K562 (cell line): ENCODE results near the gene FAM98C. TPM values are rescaled to one million over a fixed set of nuclear protein-coding genes. Genes with fewer than 3 reads are reported as not detected.

Experiments
- MAFK ChIP-seq: IDR thresholded peaks from 2 replicates; pipeline ENCODE4 v1.6.1; 2011; ENCODE audit warnings: low read length, improper control_type of control experiment
- MED1 ChIP-seq: sonication (generic); formaldehyde crosslinking; IDR thresholded peaks from 2 replicates; pipeline ENCODE4 v1.8.1; 2023; ENCODE audit warnings: missing genetic modification reagents, borderline replicate concordance
- NR2F6 ChIP-seq: fragments of 450-650 bp; formaldehyde crosslinking; IDR thresholded peaks from 2 replicates; pipeline ENCODE4 v1.4.0; 2020; ENCODE audit warnings: mild to moderate bottlenecking
- NR4A1 ChIP-seq, 2 experiments: fragments of 250-450 bp in 1 of 2; fragments of 450-650 bp in 1 of 2; sonication (Bioruptor Pico) in 1 of 2; IDR thresholded peaks; 2 replicates each; pipeline versions ENCODE4 v1.4.0 to v1.6.1; 2016 to 2020; ENCODE audit warnings: mild to moderate bottlenecking in 2 of 2, missing compliant biosample characterization in 1 of 2, missing genetic modification characterization in 1 of 2, moderate library complexity in 1 of 2
- SMAD2 ChIP-seq: fragments of 150-350 bp; IDR thresholded peaks from 2 replicates; pipeline ENCODE4 v1.6.1; 2014; ENCODE audit warnings: low read depth, mild to moderate bottlenecking, low read length
- ZNF212 ChIP-seq: fragments of 450-650 bp; formaldehyde crosslinking; IDR thresholded peaks from 2 replicates; pipeline ENCODE4 v1.4.0; 2020; ENCODE audit warnings: mild to moderate bottlenecking
- ZNF224 ChIP-seq: sonication (generic); formaldehyde crosslinking; IDR thresholded peaks from 2 replicates; pipeline ENCODE4 v1.8.0; 2022; ENCODE audit warnings: mild to moderate bottlenecking, missing genetic modification reagents
- ZNF253 ChIP-seq: fragments of 250-450 bp; sonication (Bioruptor Pico); conservative IDR thresholded peaks from 2 replicates; pipeline ENCODE4 v1.6.1; 2021; ENCODE audit warnings: mild to moderate bottlenecking
- polyA plus RNA-seq, 8 experiments: library from polyadenylated mRNA; depleted of rRNA in 4 of 8; stranded (reverse) in 5 of 8; unstranded in 3 of 8; fragments of >200 nt; fragmentation: Nextera tagmentation in 2 of 8; fragmentation: Illumina TruSeq in 1 of 8; extraction: Ambion mirVana in 2 of 8; extraction: Trizol in 1 of 8; gene quantifications; 2 replicates each; pipeline versions ENCODE4 v1.2.1 to v1.2.3, GENCODE V29; 2011 to 2014; ENCODE audit warnings: inconsistent platforms in 1 of 8, missing spikeins in 1 of 8
- total RNA-seq, 7 experiments: library from RNA; depleted of rRNA in 6 of 7; stranded (reverse); fragments of >200 nt in 6 of 7; fragmentation: Illumina TruSeq in 2 of 7; extraction: Trizol in 2 of 7; gene quantifications; 2 replicates each; pipeline versions ENCODE4 v1.2.1 to v1.2.3, GENCODE V29; 2011 to 2021; ENCODE audit warnings: low replicate concordance in 1 of 7
- TF ChIP-seq, protein P1 (sequence below), 2 experiments: fragments of 450-650 bp in 1 of 2; sonication (generic) in 1 of 2; formaldehyde crosslinking in 1 of 2; IDR thresholded peaks; 2 replicates each; pipeline versions ENCODE4 v1.7.1 to v1.9.0; 2016 to 2022; ENCODE audit warnings: inconsistent platforms in 1 of 2, mild to moderate bottlenecking in 1 of 2, missing genetic modification reagents in 1 of 2

FAM98C gene
- total and polyA plus RNA-seq, 9 of the 15 experiments (the other 6 are each of a cell fraction or from before 2014, with no cell fraction given): 1.7 to 43.8 (median 13.7) TPM

DNA sequence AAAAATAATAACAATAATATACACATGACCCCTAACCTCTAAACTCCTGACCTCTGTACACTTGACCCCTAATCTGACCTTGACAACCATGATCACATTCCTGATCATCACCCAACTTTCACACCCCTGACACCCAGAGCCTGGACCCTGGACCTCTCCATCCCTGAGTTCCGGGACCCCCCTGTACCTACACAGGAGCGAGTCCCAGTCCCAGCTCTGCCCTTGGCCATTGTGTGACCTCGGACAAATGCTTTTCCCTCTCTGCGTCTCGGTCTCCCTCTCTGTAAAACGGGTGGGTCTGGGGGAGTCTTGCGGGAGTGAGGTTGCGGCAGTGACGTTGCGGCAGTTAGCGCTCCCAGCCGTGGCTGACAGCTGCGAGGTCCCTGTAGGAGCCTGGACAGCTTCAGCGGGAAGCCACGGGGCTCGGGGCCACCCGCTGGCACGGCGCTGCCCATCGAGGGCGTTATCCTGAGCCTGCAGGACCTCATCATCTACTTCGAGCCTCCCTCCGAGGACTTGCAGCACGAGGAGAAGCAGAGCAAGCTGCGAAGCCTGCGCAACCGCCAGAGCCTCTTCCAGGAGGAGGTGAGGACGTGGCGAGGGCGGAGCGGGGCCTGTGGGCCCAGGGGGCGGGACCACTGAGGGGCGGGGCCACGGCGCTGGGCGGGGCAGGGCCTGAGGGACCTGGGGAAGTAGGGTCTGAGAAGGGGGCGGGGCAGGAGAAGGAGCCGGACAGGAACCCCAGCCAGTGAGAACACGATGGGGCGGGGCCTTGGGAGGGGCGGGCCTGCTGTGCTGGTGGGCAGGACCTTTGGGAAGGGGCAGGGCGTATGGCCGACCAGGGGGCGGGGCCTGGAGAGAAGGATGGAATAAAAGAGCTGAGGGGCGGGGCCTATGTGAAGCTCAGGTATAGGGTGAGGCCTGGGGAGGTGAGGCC is 49.8 kb downstream of the FAM98C start (continued):
- TF ChIP-seq, protein P1, sequence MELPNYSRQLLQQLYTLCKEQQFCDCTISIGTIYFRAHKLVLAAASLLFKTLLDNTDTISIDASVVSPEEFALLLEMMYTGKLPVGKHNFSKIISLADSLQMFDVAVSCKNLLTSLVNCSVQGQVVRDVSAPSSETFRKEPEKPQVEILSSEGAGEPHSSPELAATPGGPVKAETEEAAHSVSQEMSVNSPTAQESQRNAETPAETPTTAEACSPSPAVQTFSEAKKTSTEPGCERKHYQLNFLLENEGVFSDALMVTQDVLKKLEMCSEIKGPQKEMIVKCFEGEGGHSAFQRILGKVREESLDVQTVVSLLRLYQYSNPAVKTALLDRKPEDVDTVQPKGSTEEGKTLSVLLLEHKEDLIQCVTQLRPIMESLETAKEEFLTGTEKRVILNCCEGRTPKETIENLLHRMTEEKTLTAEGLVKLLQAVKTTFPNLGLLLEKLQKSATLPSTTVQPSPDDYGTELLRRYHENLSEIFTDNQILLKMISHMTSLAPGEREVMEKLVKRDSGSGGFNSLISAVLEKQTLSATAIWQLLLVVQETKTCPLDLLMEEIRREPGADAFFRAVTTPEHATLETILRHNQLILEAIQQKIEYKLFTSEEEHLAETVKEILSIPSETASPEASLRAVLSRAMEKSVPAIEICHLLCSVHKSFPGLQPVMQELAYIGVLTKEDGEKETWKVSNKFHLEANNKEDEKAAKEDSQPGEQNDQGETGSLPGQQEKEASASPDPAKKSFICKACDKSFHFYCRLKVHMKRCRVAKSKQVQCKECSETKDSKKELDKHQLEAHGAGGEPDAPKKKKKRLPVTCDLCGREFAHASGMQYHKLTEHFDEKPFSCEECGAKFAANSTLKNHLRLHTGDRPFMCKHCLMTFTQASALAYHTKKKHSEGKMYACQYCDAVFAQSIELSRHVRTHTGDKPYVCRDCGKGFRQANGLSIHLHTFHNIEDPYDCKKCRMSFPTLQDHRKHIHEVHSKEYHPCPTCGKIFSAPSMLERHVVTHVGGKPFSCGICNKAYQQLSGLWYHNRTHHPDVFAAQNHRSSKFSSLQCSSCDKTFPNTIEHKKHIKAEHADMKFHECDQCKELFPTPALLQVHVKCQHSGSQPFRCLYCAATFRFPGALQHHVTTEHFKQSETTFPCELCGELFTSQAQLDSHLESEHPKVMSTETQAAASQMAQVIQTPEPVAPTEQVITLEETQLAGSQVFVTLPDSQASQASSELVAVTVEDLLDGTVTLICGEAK (IDR thresholded peaks at IDR 0.05): peak; percentile 46; the same call in 1 of the 2 replicates
- TF ChIP-seq, protein P1 (CRISPR knock-in tag; IDR thresholded peaks at IDR 0.05): no peak
- TF ChIP-seq SMAD2: no peak
- no peak for TF ChIP-seq ZNF212 (CRISPR knock-in tag)
- TF ChIP-seq MAFK: no peak
- TF ChIP-seq ZNF253: no peak
- peak; percentile 69; the same call in 1 of the 2 replicates for TF ChIP-seq ZNF224 (CRISPR knock-in tag)
- TF ChIP-seq NR2F6 (CRISPR knock-in tag): no peak
- peak; percentile 87; the same call in 1 of the 2 replicates for TF ChIP-seq NR4A1 (CRISPR knock-in tag; IDR thresholded peaks at IDR 0.05)
- peak; percentile 91 for TF ChIP-seq NR4A1 (tag; IDR thresholded peaks at IDR 0.05)
- no peak for TF ChIP-seq MED1 (CRISPR knock-in tag)
